OCI-LY1 (cell line): ENCODE measurements around the gene PHLPP1.

Experiments
- CTCF ChIP-seq: fragments of 200-600 bp; sonication (generic), shearing (Covaris generic); IDR thresholded peaks from 2 replicates; pipeline ENCODE4 v1.5.1; 2017; ENCODE audit warnings: mild to moderate bottlenecking, antibody characterized with exemption, low read length, moderate library complexity, mixed read lengths
- EZH2 ChIP-seq: fragments of 200-600 bp; sonication (generic), shearing (Covaris generic); IDR thresholded peaks from 2 replicates; pipeline ENCODE4 v1.8.0; 2017; ENCODE audit warnings: borderline replicate concordance, mixed run types, mild to moderate bottlenecking, antibody characterized with exemption, low read length, moderate library complexity, mixed read lengths

DNA sequence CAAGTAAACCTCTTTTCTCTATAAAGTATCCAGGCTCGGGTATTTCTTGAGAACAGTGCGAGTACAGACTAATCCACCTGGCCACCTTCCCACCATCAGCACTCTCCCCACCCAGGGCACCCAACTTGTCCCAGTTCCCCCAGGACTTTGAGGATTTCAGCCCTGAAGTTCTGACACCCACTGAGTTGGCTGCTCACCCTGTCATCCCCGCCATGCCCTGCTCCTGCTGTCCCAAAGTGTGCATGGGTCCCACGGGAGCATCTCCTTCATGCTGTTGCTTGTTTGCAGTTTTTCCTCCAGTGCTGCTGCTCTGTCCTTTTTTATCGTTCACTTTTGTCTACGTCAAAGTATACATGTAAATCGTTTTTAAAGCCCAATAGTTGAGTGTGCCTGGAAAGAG is 273.9 kb downstream of the PHLPP1 start:
- TF ChIP-seq CTCF = no peak
- no peak for TF ChIP-seq EZH2
